NCI-H2227 treated with DMSO at 0.1 percent for 48 hours (cell line): Measurements from ENCODE around the gene ROGDI.

Experiments used
- DNase-seq: peaks from one replicate; lab custom pipeline; 2025; lab: John Stamatoyannopoulos, UW

ROGDI gene

GRCh38 chr16:4801962-4802658 is at the start of gene ROGDI:
ROGDI (minus strand) TSS chr16:4802633; CDS start chr16:4802571, 62 bp downstream.
- peak; percentile 78 for DNase-seq

GRCh38 chr16:4850211-4850610 is 47.8 kb upstream of the ROGDI start:
- no peak for DNase-seq

GRCh38 chr16:4847774-4848587 is 45.5 kb upstream of the ROGDI start:
- no peak for DNase-seq

GRCh38 chr16:4846901-4847773 is 44.7 kb upstream of the ROGDI start, which contains the start of the genes GLYR1 and UBN1:
GLYR1 (minus strand) TSS chr16:4847288; CDS start chr16:4847265, 23 bp downstream.
UBN1 (plus strand) TSS chr16:4847481; CDS start chr16:4852918, 5,437 bp downstream.
- DNase-seq: peak; percentile 97

GRCh38 chr16:4846503-4846900 is 44.1 kb upstream of the ROGDI start:
- DNase-seq: no peak

GRCh38 chr16:4840984-4841383 is 38.6 kb upstream of the ROGDI start:
- no peak for DNase-seq

GRCh38 chr16:4839942-4840341 is 37.5 kb upstream of the ROGDI start:
- no peak for DNase-seq

GRCh38 chr16:4837733-4838501 is 35.5 kb upstream of the ROGDI start:
- DNase-seq: no peak

GRCh38 chr16:4836727-4837126 is 34.3 kb upstream of the ROGDI start:
- no peak for DNase-seq

GRCh38 chr16:4833584-4833983 is 31.2 kb upstream of the ROGDI start:
- DNase-seq: no peak

- DNase-seq: no peak
Measured at GRCh38 chr16:4832698-4833343, 30.4 kb upstream of the ROGDI start.

GRCh38 chr16:4831616-4832015 is 29.2 kb upstream of the ROGDI start:
- DNase-seq: no peak

- DNase-seq: no peak
Measured at GRCh38 chr16:4830408-4830807, 28.0 kb upstream of the ROGDI start.

GRCh38 chr16:4828567-4829321 is 26.3 kb upstream of the ROGDI start:
- no peak for DNase-seq

- DNase-seq: no peak
Measured at GRCh38 chr16:4826980-4827379, 24.5 kb upstream of the ROGDI start.

GRCh38 chr16:4826526-4826925 is 24.1 kb upstream of the ROGDI start:
- DNase-seq: no peak

- DNase-seq: no peak
Measured at GRCh38 chr16:4825196-4825595, 22.8 kb upstream of the ROGDI start.

GRCh38 chr16:4820652-4821051 is 18.2 kb upstream of the ROGDI start:
- DNase-seq: no peak

GRCh38 chr16:4814542-4815173 is 12.2 kb upstream of the ROGDI start:
- DNase-seq: no peak

GRCh38 chr16:4814046-4814445 is 11.6 kb upstream of the ROGDI start:
- DNase-seq: no peak
